Stimulated activated CD4-positive, alpha-beta T cell treated with anti-CD3 and anti-CD28 coated beads, Interleukin-4, amount 100 ng/mL, for 4 hours (primary cell): ENCODE results near the gene VAT1L.
"Not testable (repeated sequence)": the region's sequence is repeated elsewhere in the genome, so short reads cannot be mapped to it uniquely, and the experiment has no call there.

ENCODE experiments used
- DNase-seq, 2 experiments: peaks; one replicate each; pipeline ENCODE4 v3.0.0-alpha.2; 2020

VAT1L gene

DNA sequence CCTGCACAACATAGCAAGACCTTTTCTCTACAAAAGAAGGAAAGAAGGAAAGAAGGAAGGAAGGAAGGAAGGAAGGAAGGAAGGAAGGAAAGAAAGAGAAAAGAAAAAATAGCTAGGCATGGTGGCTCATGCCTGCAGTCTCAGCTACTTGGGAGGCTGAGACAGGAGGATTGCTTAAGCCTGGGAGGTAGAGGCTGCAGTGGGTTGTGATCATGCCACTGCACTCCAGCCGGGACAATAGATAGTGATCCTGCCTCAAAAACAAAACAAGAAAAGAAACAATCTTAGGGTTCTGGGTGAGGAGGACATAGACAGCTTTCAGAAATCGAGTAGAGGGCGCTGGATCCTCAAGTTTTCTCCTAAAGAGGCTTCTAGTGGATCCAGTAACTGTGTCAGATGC, 174.3 kb downstream of the VAT1L start:
- DNase-seq: no peak

DNA sequence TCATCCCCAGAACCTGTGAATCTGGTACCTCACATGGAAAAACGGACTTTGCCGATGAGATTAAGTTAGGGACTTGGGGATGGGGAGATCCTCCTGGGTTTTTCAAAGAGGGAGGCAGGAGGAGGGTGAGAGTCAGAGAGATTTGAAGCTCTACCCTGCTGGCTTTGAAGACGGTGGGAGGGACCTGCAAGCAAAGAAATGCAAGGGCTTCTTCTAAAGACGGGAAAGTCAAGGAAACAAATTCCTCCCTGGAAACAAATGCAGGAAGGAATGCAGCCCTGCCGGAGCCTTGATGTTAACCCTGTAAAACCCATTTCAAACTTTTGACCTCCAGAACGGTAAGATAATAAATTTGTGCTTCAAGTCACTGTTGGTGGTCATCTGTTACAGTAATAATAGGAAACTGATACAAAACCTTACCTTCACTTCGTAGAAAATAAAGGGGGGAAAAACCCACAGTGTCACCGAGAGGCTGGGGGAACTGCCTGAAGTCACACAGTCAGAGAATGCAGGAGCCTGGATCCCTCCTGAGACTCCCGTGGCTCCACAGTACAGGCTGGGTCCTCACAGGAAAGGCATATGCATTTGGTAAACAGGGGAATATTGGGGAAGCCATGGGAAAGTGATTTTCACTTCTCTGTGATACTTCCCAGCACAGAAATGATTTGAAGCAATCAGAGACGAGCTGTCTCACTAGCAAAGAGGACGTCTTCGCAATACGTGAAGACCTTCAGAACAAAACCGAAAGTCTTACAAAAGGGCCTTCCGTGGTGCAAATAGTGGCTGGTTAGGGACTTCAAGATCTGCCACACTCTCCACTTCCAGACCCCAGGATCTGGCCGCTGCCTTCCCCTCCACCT, 175.1 kb downstream of the VAT1L start:
- no peak for DNase-seq

DNA sequence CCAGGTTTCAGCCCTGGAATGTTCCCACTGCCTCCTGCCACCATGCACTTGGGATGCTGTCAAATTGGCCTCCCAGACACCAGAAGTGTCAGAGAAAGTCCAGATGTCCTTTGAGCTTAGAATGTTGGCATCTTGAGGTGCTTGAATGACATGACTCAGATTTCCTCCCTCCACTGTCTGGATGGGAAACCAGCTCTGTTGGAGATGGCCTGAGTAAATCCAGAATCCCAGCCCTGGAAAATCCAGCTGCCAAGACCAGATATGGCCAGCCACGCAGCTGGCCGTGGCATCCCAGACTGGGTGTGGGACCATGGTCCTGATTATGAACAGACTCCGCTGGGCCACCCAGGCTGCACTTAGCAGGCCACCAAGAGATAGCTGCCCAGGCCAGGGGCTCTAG, 177.0 kb downstream of the VAT1L start:
- no peak for DNase-seq

GRCh38 chr16:77967054-77967904, 178.9 kb downstream of the VAT1L start:
- no peak for DNase-seq

DNA sequence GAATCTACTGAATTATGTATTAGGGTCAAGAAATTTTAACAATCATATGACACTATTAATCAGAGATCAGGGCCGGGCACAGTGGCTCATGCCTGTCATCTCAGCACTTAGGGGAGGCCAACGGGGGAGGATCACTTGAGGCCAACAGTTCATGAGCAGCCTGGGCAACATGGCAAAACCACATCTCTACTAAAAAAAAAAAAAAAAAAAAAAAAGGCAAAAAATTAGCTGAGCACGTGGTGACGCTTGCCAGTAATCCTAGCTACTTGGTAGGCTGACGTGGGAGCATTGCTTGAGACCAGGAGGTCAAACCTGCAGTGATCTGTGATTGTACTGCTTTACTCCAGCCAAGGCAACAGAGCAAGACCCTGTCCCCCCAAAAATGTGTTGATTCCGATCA, 181.5 kb downstream of the VAT1L start:
- DNase-seq: no peak

- no peak for DNase-seq
These were observed 182.0 kb downstream of the VAT1L start for GRCh38 chr16:77970371-77970770.

DNA sequence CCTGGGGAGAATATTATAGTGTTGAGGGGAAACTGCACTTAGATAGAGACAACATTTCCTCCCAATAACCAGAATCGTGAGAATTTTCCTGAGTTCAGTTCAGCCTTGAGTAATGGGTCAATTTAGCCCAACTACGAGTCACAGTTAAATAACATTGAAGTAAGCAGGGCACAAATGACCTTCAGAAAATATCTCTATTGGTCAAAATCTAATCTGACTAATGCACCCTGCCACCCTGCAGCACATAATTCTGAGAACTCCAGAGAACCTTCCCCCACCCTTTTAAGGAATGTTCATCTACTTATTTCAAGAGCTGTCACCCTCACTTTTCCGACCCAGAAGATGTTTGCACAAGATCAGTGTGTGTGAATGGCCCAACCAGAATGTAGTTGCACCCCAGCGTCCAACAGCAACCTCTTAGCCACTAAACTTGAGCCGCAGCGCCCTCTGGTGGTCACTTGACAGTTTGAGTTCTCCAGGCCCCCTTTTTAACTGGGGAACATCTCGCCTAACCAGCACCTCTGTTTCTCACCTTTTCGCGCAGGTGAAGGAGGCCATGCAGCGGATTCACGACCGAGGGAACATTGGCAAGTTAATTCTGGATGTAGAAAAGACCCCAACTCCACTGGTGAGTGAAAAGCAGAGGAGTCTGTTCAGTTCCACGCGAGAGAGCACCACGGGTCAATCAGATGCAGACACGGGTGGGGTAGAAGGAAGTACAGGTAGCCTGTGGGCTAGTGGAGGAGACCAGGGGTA, 183.1 kb downstream of the VAT1L start:
- DNase-seq: peak; percentile 51 to 78

GRCh38 chr16:77972062-77972392, 183.7 kb downstream of the VAT1L start:
- DNase-seq: no peak

DNA sequence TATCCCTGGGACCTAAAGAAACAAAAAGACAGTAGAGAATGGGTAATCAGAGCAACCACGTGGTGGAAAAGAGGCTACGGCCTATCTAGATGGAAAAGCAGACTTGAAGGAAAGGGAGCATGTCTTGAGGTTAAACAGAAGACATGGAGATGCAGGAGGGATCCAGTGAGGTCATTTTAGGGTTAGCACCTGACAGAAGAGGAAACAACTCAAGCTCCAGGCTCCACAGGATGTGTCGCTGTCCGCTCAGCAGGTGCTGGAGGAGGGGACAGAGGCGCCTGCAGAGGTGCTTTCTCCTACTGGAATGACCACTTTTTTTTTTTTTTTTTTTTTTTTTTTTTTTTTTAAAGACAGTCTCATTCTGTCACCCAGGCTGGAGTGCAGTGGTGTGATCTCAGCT, 186.5 kb downstream of the VAT1L start:
- no peak for DNase-seq

GRCh38 chr16:77975942-77976341, 187.6 kb downstream of the VAT1L start:
- no peak for DNase-seq

DNA sequence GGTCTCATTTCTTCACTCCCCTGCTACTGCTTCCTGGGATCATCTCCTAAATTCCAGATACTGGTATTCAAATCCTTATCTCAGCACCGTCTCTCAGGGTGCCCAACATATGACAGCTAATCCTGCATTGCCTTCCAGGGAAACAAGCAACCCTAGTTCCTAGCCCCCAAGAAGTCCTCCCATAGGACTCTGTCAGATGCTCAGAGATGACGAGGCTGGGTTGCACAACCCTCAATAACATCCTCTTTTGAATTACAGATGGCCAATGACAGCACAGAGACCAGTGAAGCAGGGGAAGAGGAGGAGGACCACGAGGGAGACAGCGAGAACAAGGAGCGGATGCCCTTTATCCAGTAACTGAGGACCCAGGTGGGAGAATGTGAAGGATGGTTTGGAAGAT, 189.0 kb downstream of the VAT1L start:
- no peak for DNase-seq

GRCh38 chr16:77985111-77985510, 196.7 kb downstream of the VAT1L start:
- DNase-seq: no peak

DNA sequence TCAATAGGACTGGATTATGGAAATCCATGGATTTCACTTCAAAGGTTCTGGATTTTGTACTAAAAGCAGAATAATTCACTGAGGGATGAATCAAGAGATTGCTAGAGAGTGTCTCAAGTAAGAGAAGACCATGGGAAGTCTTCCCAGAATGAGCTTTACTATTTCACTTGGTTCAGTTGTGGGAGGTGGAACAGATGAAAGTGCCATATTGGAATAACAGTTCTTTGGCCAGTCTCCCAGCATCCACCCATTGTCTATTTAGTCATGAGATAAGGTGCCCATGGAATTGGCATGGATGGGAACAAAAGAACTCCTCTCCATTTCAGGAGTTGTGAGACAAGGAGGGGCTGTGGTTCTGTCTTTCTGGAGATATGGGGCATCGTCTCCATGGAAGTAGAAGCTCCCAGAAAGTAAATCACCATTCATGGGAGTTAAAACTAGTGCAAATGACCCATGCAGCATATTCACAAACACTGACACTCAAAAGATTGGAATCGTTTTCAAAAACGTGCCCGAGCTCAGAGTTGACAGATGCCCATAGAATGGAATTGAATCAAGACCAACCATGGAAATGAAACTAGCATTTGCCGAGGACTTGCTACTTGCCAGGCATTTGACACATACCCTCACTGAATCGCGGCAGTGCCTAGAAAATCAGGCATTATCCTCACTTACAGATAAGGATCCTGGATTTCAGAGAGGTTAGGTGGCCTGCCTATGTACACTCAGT, 197.8 kb downstream of the VAT1L start:
- DNase-seq: no peak

- DNase-seq: no peak
These were observed 199.4 kb downstream of the VAT1L start for GRCh38 chr16:77987810-77988209.

DNA sequence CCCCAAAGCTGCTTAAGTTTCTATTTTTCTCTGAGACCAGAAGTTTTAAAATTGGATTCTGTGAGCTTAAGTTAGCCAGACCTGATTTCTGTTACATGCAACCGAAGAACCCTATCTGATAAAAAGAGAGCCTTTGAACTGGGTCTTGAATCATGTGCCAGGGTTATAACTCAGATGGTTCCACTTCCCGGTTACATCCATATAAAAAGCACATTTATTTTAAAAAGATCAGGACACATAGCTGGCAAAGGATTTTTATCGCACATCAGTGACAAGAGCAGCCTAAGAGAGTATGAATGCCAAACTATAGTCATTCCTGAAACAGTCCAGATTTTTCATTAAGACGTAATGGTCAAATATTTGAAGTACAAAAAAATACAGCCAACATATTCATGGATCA, 201.5 kb downstream of the VAT1L start:
- DNase-seq: no peak

GRCh38 chr16:77991701-77992100, 203.3 kb downstream of the VAT1L start:
- DNase-seq: no peak

GRCh38 chr16:77992381-77992780, 204.0 kb downstream of the VAT1L start:
- DNase-seq: not testable (repeated sequence)

DNA sequence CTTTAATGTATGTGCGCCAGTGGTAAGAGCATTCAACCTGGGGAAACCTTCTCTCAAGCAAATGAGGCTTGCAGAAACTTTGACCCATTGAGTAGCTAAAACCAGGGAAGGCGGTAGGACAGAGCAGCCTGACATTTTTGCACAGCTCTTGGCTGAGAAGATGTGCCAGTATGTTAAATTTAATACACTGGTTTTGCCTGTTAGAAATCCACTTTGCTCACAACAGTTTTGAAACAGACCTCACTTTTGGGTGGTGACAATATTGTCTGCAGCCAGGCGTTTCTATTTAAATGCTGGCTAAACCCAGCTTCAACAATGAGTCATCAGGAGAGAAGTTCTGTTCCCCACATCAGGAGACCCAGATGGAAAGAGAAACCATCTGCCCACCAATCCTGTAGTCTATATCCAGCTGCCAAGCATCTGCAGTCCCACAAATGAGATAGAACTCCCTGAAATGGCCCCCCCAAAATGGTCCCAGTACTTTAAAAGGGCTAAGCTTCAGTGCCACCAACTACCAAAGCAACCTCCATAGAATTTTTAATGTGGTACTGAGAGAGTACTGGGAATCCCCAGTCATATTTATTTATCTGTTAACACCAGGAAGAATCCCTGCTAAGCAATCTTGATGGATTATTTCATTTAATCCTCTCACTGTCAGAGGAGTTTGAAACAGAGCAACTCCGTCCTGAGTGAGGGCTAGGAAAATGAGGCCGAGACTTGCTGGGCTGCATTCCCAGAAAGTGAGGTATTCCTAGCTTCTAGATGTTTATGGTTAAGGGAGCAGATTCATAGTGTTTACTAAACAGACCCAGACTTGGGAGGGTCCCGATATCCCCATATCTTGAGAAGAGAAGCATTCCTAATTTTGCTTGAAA, 205.0 kb downstream of the VAT1L start:
- no peak for DNase-seq

GRCh38 chr16:77995843-77996455, 207.6 kb downstream of the VAT1L start:
- no peak for DNase-seq

GRCh38 chr16:77998350-77999023, 210.1 kb downstream of the VAT1L start:
- no peak for DNase-seq
